Right atrium auricular region (tissue), 2 donors: ENCODE measurements around the gene CREB5. TPM values are rescaled to one million over a fixed set of nuclear protein-coding genes. Genes with fewer than 3 reads are reported as not detected.
"Not testable (repeated sequence)": the region's sequence is repeated elsewhere in the genome, so short reads cannot be mapped to it uniquely, and the experiment has no call there.

Source experiments
- DNase-seq: peaks from one replicate; pipeline ENCODE4 v3.0.0-alpha.2; 2019; ENCODE audit warnings: low spot score
- H3K27ac ChIP-seq, 2 donors: fragments of 200-600 bp; sonication (generic); 1 replicate in 1 of 2; 2 replicates in 1 of 2; pipeline ENCODE4 v1.5.1; 2016 to 2019
- H3K27me3 ChIP-seq, 2 donors: fragments of 200-600 bp; sonication (generic); one replicate each; pipeline versions ENCODE4 v1.5.1 to v1.6.0; 2017 to 2019
- H3K36me3 ChIP-seq: fragments of 200-600 bp; sonication (generic); one replicate; pipeline ENCODE4 v1.5.1; 2016
- H3K4me1 ChIP-seq, 2 donors: fragments of 200-600 bp; sonication (generic); one replicate each; pipeline versions ENCODE4 v1.5.1 to v1.6.0; 2017 to 2019
- H3K4me3 ChIP-seq, 2 donors: fragments of 200-600 bp; sonication (generic); 1 replicate in 1 of 2; 2 replicates in 1 of 2; pipeline ENCODE4 v1.5.1; 2017 to 2019; ENCODE audit warnings: mild to moderate bottlenecking in 1 of 2, moderate library complexity in 1 of 2
- H3K9me3 ChIP-seq, 2 donors: fragments of 200-600 bp; sonication (generic); one replicate each; pipeline ENCODE4 v1.5.1; 2019
- CTCF ChIP-seq, 2 donors: fragments of 200-600 bp; sonication (generic); IDR thresholded peaks; one replicate each; pipeline ENCODE4 v1.5.1; 2019; ENCODE audit warnings: antibody characterized with exemption in 2 of 2
- total RNA-seq, 2 donors: library from RNA; depleted of rRNA; stranded (reverse); fragments of >200 nt; gene quantifications; one replicate each; pipeline ENCODE4 v1.1.0, GENCODE V29; 2016

The CREB5 gene
- total RNA-seq, 2 donors from 2014 or later: 10.5 to 20.8 TPM

GRCh38 chr7:28592861-28593260 lies 180.5 kb downstream of the CREB5 start:
- no peaks in the 10 kb centered on the region for H3K4me1 ChIP-seq
- no peak for TF ChIP-seq CTCF (IDR thresholded peaks at IDR 0.05)
- H3K27ac ChIP-seq: no peak overlapping the region
- no peaks in the 10 kb centered on the region for H3K36me3 ChIP-seq
- no peaks in the 10 kb centered on the region for H3K27me3 ChIP-seq
- no peak overlapping the region for H3K4me3 ChIP-seq
- DNase-seq: no peak
- H3K9me3 ChIP-seq: no peaks in the 10 kb centered on the region

- TF ChIP-seq CTCF (IDR thresholded peaks at IDR 0.05): no peak
- no peak for DNase-seq
- Histone ChIP-seq H3K27ac (no peak overlapping the region), H3K36me3 (no peaks in the 10 kb centered on the region), H3K4me3 (no peak overlapping the region), H3K27me3 (no peaks in the 10 kb centered on the region), H3K4me1 (no peaks in the 10 kb centered on the region), H3K9me3 (no peaks in the 10 kb centered on the region)
Observed at GRCh38 chr7:28595076-28595475, 182.8 kb downstream of the CREB5 start.

- no peak overlapping the region for H3K27ac ChIP-seq
- no peaks in the 10 kb centered on the region for H3K27me3 ChIP-seq
- H3K4me1 ChIP-seq: no peaks in the 10 kb centered on the region
- no peak for DNase-seq
- H3K36me3 ChIP-seq: no peaks in the 10 kb centered on the region
- no peak for TF ChIP-seq CTCF (IDR thresholded peaks at IDR 0.05)
- no peak overlapping the region for H3K4me3 ChIP-seq
- H3K9me3 ChIP-seq: no peaks in the 10 kb centered on the region
Observed at GRCh38 chr7:28595801-28596200, 183.5 kb downstream of the CREB5 start.

- Histone ChIP-seq H3K27ac (no peak overlapping the region), H3K27me3 (no peaks in the 10 kb centered on the region), H3K9me3 (no peaks in the 10 kb centered on the region), H3K4me3 (no peak overlapping the region), H3K4me1 (no peaks in the 10 kb centered on the region), H3K36me3 (no peaks in the 10 kb centered on the region)
- DNase-seq: no peak
- TF ChIP-seq CTCF (IDR thresholded peaks at IDR 0.05): no peak
Observed at GRCh38 chr7:28596245-28596935, 184.1 kb downstream of the CREB5 start.

- Histone ChIP-seq H3K4me1 (no peaks in the 10 kb centered on the region), H3K9me3 (no peaks in the 10 kb centered on the region), H3K27ac (no peak overlapping the region), H3K36me3 (no peaks in the 10 kb centered on the region), H3K4me3 (no peak overlapping the region), H3K27me3 (no peaks in the 10 kb centered on the region)
- no peak for TF ChIP-seq CTCF (IDR thresholded peaks at IDR 0.05)
- no peak for DNase-seq
Observed at GRCh38 chr7:28597284-28597683, 185.0 kb downstream of the CREB5 start.

- not testable (repeated sequence) for H3K27ac ChIP-seq, H3K36me3 ChIP-seq, DNase-seq, H3K4me3 ChIP-seq, H3K9me3 ChIP-seq, H3K4me1 ChIP-seq, H3K27me3 ChIP-seq
Observed at GRCh38 chr7:28598037-28598436, 185.7 kb downstream of the CREB5 start.
